ENCODE results near the gene C17orf107.
A peak's percentile ranks its signal among the peaks of the same experiment; 100 is the strongest.

C17orf107 gene

DNA sequence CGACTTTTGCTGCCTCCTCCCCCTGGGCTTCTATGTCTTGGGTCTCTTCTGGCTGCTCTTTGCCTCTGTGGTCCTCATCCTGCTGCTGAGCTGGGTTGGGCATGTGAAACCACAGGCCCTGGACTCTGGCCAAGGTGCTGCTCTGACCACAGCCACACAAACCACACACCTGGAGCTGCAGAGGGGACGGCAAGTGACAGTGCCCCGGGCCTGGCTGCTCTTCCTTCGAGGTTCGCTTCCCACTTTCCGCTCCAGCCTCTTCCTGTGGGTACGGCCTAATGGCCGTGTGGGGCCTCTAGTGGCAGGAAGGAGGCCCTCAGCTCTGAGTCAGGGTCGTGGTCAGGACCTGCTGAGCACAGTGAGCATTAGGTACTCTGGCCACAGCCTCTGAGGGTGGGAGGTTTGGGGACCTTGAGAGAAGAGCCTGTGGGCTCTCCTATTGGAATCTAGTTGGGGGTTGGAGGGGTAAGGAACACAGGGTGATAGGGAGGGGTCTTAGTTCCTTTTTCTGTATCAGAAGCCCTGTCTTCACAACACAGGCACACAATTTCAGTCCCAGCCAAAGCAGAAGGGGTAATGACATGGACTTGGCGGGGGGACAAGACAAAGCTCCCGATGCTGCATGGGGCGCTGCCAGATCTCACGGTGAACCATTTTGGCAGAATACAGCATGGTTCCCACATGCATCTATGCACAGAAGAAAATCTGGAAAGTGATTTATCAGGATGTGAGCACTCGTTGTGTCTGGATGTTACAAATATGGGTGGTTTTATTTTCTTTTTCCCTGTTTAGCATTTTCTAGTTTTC, 35.0 kb downstream of the C17orf107 start:
- TF ChIP-seq, protein P1, sequence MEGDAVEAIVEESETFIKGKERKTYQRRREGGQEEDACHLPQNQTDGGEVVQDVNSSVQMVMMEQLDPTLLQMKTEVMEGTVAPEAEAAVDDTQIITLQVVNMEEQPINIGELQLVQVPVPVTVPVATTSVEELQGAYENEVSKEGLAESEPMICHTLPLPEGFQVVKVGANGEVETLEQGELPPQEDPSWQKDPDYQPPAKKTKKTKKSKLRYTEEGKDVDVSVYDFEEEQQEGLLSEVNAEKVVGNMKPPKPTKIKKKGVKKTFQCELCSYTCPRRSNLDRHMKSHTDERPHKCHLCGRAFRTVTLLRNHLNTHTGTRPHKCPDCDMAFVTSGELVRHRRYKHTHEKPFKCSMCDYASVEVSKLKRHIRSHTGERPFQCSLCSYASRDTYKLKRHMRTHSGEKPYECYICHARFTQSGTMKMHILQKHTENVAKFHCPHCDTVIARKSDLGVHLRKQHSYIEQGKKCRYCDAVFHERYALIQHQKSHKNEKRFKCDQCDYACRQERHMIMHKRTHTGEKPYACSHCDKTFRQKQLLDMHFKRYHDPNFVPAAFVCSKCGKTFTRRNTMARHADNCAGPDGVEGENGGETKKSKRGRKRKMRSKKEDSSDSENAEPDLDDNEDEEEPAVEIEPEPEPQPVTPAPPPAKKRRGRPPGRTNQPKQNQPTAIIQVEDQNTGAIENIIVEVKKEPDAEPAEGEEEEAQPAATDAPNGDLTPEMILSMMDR (IDR thresholded peaks at IDR 0.05; ENCODE audit: insufficient read depth, low read length, poor library complexity, severe bottlenecking) = peak; percentile 15
- H3K27me3 ChIP-seq (replicated peaks; ENCODE audit: control insufficient read depth, insufficient read depth, low read length) = no peaks in the 10 kb centered on the region
- DNase-seq (ENCODE audit: extremely low read depth, insufficient read length) = peak; percentile 59
- peaks cover 22% of the 10 kb centered on the region for H3K36me3 ChIP-seq (ENCODE audit: control insufficient read depth, insufficient read depth, low read length)
- no peak overlapping the region for H3K4me3 ChIP-seq (replicated peaks; ENCODE audit: low read depth, low read length)

DNA sequence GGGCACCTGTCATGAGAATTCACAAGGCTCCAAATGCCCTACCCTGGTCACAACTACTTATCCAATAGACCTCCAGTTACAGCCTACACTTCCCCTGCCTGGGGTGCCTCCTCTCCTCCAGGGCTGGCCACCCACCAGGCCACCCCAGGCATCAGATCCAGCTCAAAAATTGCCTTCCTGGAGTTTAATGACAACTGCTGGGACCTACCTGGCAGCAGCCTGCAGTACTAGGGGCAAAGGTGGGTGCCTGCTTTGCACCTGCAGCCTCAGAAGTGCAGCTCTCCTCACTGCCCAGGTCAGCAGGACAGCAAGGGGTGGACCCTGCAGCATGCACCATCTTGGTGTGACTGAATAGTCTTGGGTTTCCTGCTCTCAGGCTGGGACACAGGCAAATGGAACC, 36.3 kb downstream of the C17orf107 start:
- Histone ChIP-seq H3K4me3 (replicated peaks; ENCODE audit: low read depth, low read length) (no peak overlapping the region), H3K27me3 (replicated peaks; ENCODE audit: control insufficient read depth, insufficient read depth, low read length) (no peaks in the 10 kb centered on the region), H3K36me3 (ENCODE audit: control insufficient read depth, insufficient read depth, low read length) (peaks cover 22% of the 10 kb centered on the region)
- TF ChIP-seq, protein P1 (IDR thresholded peaks at IDR 0.05; ENCODE audit: insufficient read depth, low read length, poor library complexity, severe bottlenecking) = no peak
- DNase-seq (ENCODE audit: extremely low read depth, insufficient read length) = no peak

DNA sequence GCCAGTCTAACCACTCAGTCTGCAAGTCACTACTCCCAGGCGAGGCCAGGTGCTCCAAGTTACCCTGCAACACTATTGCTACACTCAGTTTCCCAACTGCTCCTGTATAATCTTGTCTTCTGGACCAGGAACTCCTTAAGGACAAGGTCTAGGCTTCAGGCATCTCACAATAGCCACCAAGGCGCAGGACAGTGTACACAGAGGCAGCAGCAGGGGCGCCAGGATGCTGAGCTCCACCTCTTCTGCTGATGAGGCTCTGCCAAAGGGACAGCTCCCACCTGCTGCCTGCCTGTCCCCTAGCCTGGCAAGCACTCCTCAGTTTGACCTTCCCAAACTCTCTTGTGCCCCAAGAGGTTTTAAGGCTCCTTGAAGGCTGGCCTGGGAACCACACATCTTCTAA, 37.1 kb downstream of the C17orf107 start:
- peaks cover 22% of the 10 kb centered on the region for H3K36me3 ChIP-seq (ENCODE audit: control insufficient read depth, insufficient read depth, low read length)
- H3K4me3 ChIP-seq (replicated peaks; ENCODE audit: low read depth, low read length) = no peak overlapping the region
- TF ChIP-seq, protein P1 (IDR thresholded peaks at IDR 0.05; ENCODE audit: insufficient read depth, low read length, poor library complexity, severe bottlenecking) = no peak
- no peak for DNase-seq (ENCODE audit: extremely low read depth, insufficient read length)
- no peaks in the 10 kb centered on the region for H3K27me3 ChIP-seq (replicated peaks; ENCODE audit: control insufficient read depth, insufficient read depth, low read length)

DNA sequence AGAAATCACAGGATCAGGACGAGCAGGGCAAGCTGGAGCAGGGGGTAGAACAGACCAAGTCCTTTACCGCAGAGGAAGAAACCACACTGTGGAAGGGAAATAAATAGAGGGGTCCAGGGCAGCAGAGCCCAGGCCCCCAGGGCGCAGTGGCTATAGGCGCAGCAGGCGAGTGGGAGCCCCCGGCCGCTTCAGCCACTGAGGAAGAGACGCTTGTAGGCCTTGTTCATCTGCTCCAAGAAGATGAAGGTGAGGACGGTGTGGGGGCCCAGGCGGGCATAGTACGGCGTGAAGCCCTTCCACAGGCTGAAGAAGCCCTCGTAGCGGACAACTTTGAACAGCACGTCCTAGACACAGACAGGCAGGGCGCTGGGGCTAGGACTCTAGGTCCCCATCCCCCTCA, 38.2 kb downstream of the C17orf107 start:
- no peak overlapping the region for H3K4me3 ChIP-seq (replicated peaks; ENCODE audit: low read depth, low read length)
- H3K36me3 ChIP-seq (ENCODE audit: control insufficient read depth, insufficient read depth, low read length) = peaks cover 22% of the 10 kb centered on the region
- TF ChIP-seq, protein P1 (IDR thresholded peaks at IDR 0.05; ENCODE audit: insufficient read depth, low read length, poor library complexity, severe bottlenecking) = no peak
- DNase-seq (ENCODE audit: extremely low read depth, insufficient read length) = no peak
- no peaks in the 10 kb centered on the region for H3K27me3 ChIP-seq (replicated peaks; ENCODE audit: control insufficient read depth, insufficient read depth, low read length)

DNA sequence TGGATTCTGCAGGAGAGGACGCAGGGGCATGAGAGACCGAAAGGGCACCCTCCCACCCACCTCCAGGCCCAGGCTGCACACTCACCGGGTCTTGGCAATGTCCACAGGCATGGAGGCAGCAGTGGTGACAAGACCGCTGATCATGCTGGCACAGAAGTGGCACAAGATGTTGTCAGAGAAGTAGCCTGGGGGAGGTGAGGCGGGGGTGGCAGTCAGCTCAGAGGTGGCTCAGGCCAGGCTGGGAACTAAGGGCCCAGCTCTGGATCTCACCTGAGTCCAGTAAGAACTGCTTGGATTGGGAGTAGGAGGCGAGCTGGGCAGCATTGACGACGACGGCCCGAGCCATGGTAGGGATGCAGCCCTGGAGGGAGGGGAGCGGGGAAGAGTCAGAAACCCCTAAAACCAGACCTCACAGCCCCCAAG, 38.7 kb downstream of the C17orf107 start:
- Histone ChIP-seq H3K27me3 (replicated peaks; ENCODE audit: control insufficient read depth, insufficient read depth, low read length) (no peaks in the 10 kb centered on the region), H3K36me3 (ENCODE audit: control insufficient read depth, insufficient read depth, low read length) (peaks cover 21% of the 10 kb centered on the region), H3K4me3 (replicated peaks; ENCODE audit: low read depth, low read length) (no peak overlapping the region)
- TF ChIP-seq, protein P1 (IDR thresholded peaks at IDR 0.05; ENCODE audit: insufficient read depth, low read length, poor library complexity, severe bottlenecking) = no peak
- DNase-seq (ENCODE audit: extremely low read depth, insufficient read length) = no peak

All from GM06990 (cell line).